Adrenal gland (tissue), 12 donors: ENCODE measurements around the gene NCR3LG1. TPM values are rescaled to one million over a fixed set of nuclear protein-coding genes. Genes with fewer than 3 reads are reported as not detected.

Source experiments
- DNase-seq, 7 donors: peaks; one replicate each; pipeline ENCODE4 v3.0.0-alpha.2; 2019 to 2020
- H3K27ac ChIP-seq, 5 donors: fragments of 200-600 bp; sonication (generic) in 4 of 5; 1 replicate in 3 of 5; 2 replicates in 2 of 5; pipeline versions ENCODE4 v1.5.1 to v1.8.0; 2016 to 2020; ENCODE audit warnings: mild to moderate bottlenecking in 1 of 5
- H3K27me3 ChIP-seq: fragments of 200-600 bp; 2 replicates; pipeline ENCODE4 v1.8.0; 2021
- H3K36me3 ChIP-seq, 2 donors: fragments of 200-600 bp; replicated peaks in 1 of 2; 1 replicate in 1 of 2; 2 replicates in 1 of 2; pipeline versions ENCODE4 v1.5.1 to v1.8.0; 2018 to 2022
- H3K4me1 ChIP-seq, 2 donors: fragments of 200-600 bp; replicated peaks in 1 of 2; 1 replicate in 1 of 2; 2 replicates in 1 of 2; pipeline versions ENCODE4 v1.5.1 to v1.8.0; 2018 to 2021
- H3K4me3 ChIP-seq, 4 donors: fragments of 200-600 bp; sonication (generic) in 3 of 4; one replicate each; pipeline ENCODE4 v1.5.1; 2016 to 2018
- H3K9me3 ChIP-seq, 3 donors: fragments of 200-600 bp; sonication (generic) in 1 of 3; replicated peaks in 1 of 3; 1 replicate in 2 of 3; 2 replicates in 1 of 3; pipeline versions ENCODE4 v1.5.1 to v1.8.0; 2016 to 2021
- CTCF ChIP-seq, 6 experiments: fragments of 450-650 bp in 4 of 6; fragments of 200-600 bp in 2 of 6; sonication (generic) in 1 of 6; IDR thresholded peaks; 1 replicate in 5 of 6; 2 replicates in 1 of 6; pipeline versions ENCODE4 v1.5.1 to v1.8.0; 2016 to 2021; ENCODE audit warnings: antibody characterized with exemption in 6 of 6, mild to moderate bottlenecking in 2 of 6, moderate library complexity in 1 of 6
- POLR2A ChIP-seq, 2 donors: fragments of 450-650 bp; IDR thresholded peaks; one replicate each; pipeline ENCODE4 v1.6.1; 2017; ENCODE audit warnings: antibody characterized with exemption in 2 of 2, mild to moderate bottlenecking in 2 of 2, moderate library complexity in 1 of 2
- WGBS, 4 donors: extraction: QIAGEN DNeasy Blood & Tissue Kit in 2 of 4; methylation state at CpG; one replicate each; pipeline versions ENCODE4 v1.1.5 to v1.1.7; 2013 to 2017; 5-methylcytosine and 5-hydroxymethylcytosine counted together
- intact Hi-C, 2 donors: fragments of 100-400 bp; cut with DNase I; formaldehyde crosslinking; loops; one replicate each; pipeline versions ENCODE4 v1.14.1 to v1.15.0; 2022 to 2023
- polyA plus RNA-seq, 3 donors: library from polyadenylated mRNA; stranded (reverse); fragments of 200-250 nt in 2 of 3; fragments of 350-450 nt in 1 of 3; fragmentation: Illumina TruSeq in 1 of 3; extraction: RNeasy Lipid Tissue Mini Kit (QIAGEN cat#74804) in 1 of 3; gene quantifications; one replicate each; pipeline ENCODE4 v1.2.3, GENCODE V29; 2013 to 2014
- total RNA-seq, 9 donors: library from RNA; depleted of rRNA in 4 of 9; stranded (reverse); fragments of >200 nt in 4 of 9; fragments of 120-200 nt in 1 of 9; fragmentation: NEBNext Ultra II Directional in 1 of 9; extraction: Animal tissue kit (Norgen Biotek cat#: 25700) in 1 of 9; gene quantifications; one replicate each; pipeline versions ENCODE4 v1.1.0 to v1.2.4, GENCODE V29; 2013 to 2023
- donor health status: healthy with polysubstance abuse.
- donor health status: Bipolar disorder and iron deficiency.
- donor health status: DM: yes; HTN: yes; CAD: no.
- donor health status: DM: no; HTN: no; CAD: no.
- donor health status: DM: no; HTN: no; CAD: no.
- donor health status: DM: yes; HTN: yes; CAD: no.

The NCR3LG1 gene
- total and polyA plus RNA-seq, 12 donors, result 0.13 to 10.1 (median 1.4) TPM

GRCh38 chr11:17408641-17409040, 57.0 kb downstream of the NCR3LG1 start:
- DNase-seq, result no peak
- peaks cover 0 to 16% of the 10 kb centered on the region in 2 donors for H3K4me1 ChIP-seq
- H3K4me3 ChIP-seq, result no peak overlapping the region
- TF ChIP-seq POLR2A (IDR thresholded peaks at IDR 0.05), result no peak
- TF ChIP-seq CTCF (IDR thresholded peaks at IDR 0.05), result no peak
- H3K27ac ChIP-seq, result no peak overlapping the region
- WGBS, 4 donors, result 90 to 94% (median 91%) methylated on average over 7 of the region's 7 CpGs
- no peaks in the 10 kb centered on the region for H3K9me3 ChIP-seq
- intact Hi-C loops, result no loop called here
- no peaks in the 10 kb centered on the region for H3K36me3 ChIP-seq
- no peaks in the 10 kb centered on the region for H3K27me3 ChIP-seq

DNA sequence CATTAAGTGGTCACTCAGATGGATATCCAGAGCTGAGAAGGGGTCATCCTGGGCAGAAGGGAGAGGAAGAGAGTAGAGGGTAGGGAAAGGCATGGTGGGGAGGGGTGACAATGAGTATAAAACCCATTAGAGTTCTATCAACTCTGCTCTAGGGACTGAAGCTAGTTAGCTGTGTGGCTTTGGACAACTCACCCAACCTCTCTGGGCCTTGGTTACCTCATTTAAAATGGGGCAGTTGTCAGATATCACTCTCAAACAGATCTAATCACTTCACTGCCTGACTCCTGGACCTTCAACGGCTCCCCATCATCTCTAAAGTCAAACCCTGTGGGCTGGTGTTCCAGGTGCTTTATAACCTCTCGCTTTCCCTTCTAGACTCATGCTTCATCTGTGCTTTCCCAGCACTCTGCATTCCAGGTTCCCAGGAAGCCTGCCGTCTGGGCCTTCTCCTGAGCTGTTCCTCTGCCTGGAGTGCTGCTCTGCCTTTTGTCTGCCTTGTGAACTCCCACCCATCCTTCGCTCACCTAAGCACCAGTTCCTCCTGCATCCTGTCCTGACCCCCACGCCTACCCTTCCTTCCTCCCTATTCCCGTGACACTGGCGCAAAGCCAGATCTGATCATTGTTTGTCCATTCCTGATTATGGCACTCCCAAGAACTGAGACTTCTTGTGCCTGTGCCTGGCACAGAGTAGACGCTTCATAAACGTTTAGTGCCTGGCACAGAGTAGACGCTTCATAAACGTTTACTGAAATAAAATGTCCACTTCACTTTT, 59.2 kb downstream of the NCR3LG1 start:
- no peaks in the 10 kb centered on the region for H3K36me3 ChIP-seq
- intact Hi-C loops, result no loop called here
- DNase-seq, result peak in 6 of 7 donors; percentile 31 to 83 (median 48)
- 52 to 56% (median 54%) methylated on average over 11 of the region's 11 CpGs for WGBS, 4 donors
- no peak overlapping the region for H3K4me3 ChIP-seq
- H3K27ac ChIP-seq, result peak overlapping the region in 1 of 5 donors; percentile 69
- TF ChIP-seq CTCF (IDR thresholded peaks at IDR 0.05), result no peak
- TF ChIP-seq POLR2A (IDR thresholded peaks at IDR 0.05), result no peak
- peaks cover 0 to 10% of the 10 kb centered on the region in 2 donors for H3K4me1 ChIP-seq
- H3K27me3 ChIP-seq, result no peaks in the 10 kb centered on the region
- H3K9me3 ChIP-seq, result no peaks in the 10 kb centered on the region

DNA sequence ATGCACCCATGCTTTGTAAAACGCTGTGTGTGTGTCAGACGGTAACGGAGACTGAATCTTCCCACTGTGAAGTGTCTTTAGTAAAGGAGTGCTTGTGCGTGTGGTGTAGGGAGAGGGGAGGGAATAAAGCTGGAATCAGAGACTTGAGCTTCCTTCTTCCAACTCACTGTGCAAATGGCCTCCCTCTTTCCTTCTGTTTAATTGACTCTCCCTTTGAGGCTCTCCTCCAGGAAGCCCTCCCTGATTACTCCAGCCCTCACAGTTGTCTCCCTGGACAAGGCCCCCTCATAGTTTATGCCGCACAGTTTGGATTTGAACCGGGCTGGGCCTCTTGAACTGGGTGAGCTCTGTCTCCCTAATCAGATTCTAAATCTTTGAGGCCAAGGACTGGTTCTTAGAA, 59.8 kb downstream of the NCR3LG1 start:
- no peak overlapping the region for H3K4me3 ChIP-seq
- H3K27ac ChIP-seq, result peak overlapping the region in 1 of 5 donors; percentile 69
- no peak for DNase-seq
- H3K27me3 ChIP-seq, result no peaks in the 10 kb centered on the region
- H3K4me1 ChIP-seq, result peaks cover 0 to 4% of the 10 kb centered on the region in 2 donors
- intact Hi-C loops, result no loop called here
- TF ChIP-seq CTCF (IDR thresholded peaks at IDR 0.05), result no peak
- no peak for TF ChIP-seq POLR2A (IDR thresholded peaks at IDR 0.05)
- no peaks in the 10 kb centered on the region for H3K9me3 ChIP-seq
- WGBS, 4 donors, result 79 to 82% (median 80%) methylated on average over 6 of the region's 6 CpGs
- no peaks in the 10 kb centered on the region for H3K36me3 ChIP-seq

- Histone ChIP-seq H3K9me3 (no peaks in the 10 kb centered on the region), H3K4me3 (no peak overlapping the region)
Observed at GRCh38 chr11:17412488-17413180, 61.0 kb downstream of the NCR3LG1 start.

More at GRCh38 chr11:17412488-17413180, 61.0 kb downstream of the NCR3LG1 start:
- Histone ChIP-seq H3K27ac (no peak overlapping the region), H3K27me3 (no peaks in the 10 kb centered on the region), H3K36me3 (no peaks in the 10 kb centered on the region), H3K4me1 (no peaks in the 10 kb centered on the region)
- intact Hi-C loops, result no loop called here
- DNase-seq, result no peak
- TF ChIP-seq CTCF (IDR thresholded peaks at IDR 0.05) (no peak), POLR2A (IDR thresholded peaks at IDR 0.05) (no peak)
- 74 to 84% (median 80%) methylated on average over 9 of the region's 9 CpGs for WGBS, 4 donors
